Stimulated activated naive B cell treated with anti-CD40 and anti-IgM and Interleukin-4, amounts not matched to agents 10 μg/mL and 1 μg/mL and 100 μg/mL, for 72 hours (primary cell): Measurements from ENCODE around the gene FRAS1.

Source experiments
- ATAC-seq, 2 donors: fragments of 150-1000 bp; cut with Tn5 transposase; replicated peaks; 2 replicates each; pipeline ENCODE4 v1.10.0; 2021; ENCODE audit warnings: moderate library complexity in 1 of 2
- DNase-seq: peaks from one replicate; pipeline ENCODE4 v3.0.0; 2021
- H3K27ac Mint-ChIP-seq: one replicate; pipeline ENCODE4 v1.8.0; 2022; ENCODE audit warnings: mild to moderate bottlenecking, mixed read lengths
- H3K27me3 Mint-ChIP-seq, 2 donors: one replicate each; pipeline ENCODE4 v1.8.0; 2022; ENCODE audit warnings: mixed read lengths in 2 of 2
- H3K36me3 Mint-ChIP-seq, 2 donors: one replicate each; pipeline ENCODE4 v1.8.0; 2022; ENCODE audit warnings: mixed read lengths in 2 of 2, mild to moderate bottlenecking in 1 of 2
- H3K4me1 Mint-ChIP-seq, 2 donors: one replicate each; pipeline ENCODE4 v1.8.0; 2022; ENCODE audit warnings: mixed read lengths in 2 of 2, mild to moderate bottlenecking in 1 of 2
- H3K4me3 Mint-ChIP-seq, 2 donors: one replicate each; pipeline ENCODE4 v1.8.0; 2022; ENCODE audit warnings: mild to moderate bottlenecking in 2 of 2, mixed read lengths in 2 of 2, moderate library complexity in 1 of 2
- H3K9me3 Mint-ChIP-seq, 2 donors: one replicate each; pipeline ENCODE4 v1.8.0; 2022; ENCODE audit warnings: mixed read lengths in 2 of 2, mild to moderate bottlenecking in 1 of 2

Gene FRAS1

GRCh38 chr4:78513411-78513975 is 456.4 kb downstream of the FRAS1 start:
- Mint-ChIP-seq H3K9me3 (peaks cover 11 to 12% of the 10 kb centered on the region in 2 donors), H3K27ac (no peak overlapping the region), H3K36me3 (peaks cover 0 to 9% of the 10 kb centered on the region in 2 donors), H3K4me3 (no peak overlapping the region), H3K4me1 (peaks cover 0 to 3% of the 10 kb centered on the region in 2 donors), H3K27me3 (no peaks in the 10 kb centered on the region)
- ATAC-seq (no peak), DNase-seq (no peak)

GRCh38 chr4:78517050-78517652 is 460.0 kb downstream of the FRAS1 start:
- ATAC-seq = no peak
- Mint-ChIP-seq H3K4me3 (no peak overlapping the region), H3K4me1 (peaks cover 0 to 3% of the 10 kb centered on the region in 2 donors), H3K27ac (no peak overlapping the region), H3K27me3 (peaks cover 0 to 6% of the 10 kb centered on the region in 2 donors), H3K9me3 (peaks cover 11 to 12% of the 10 kb centered on the region in 2 donors), H3K36me3 (peaks cover 0 to 9% of the 10 kb centered on the region in 2 donors)
- no peak for DNase-seq

GRCh38 chr4:78518561-78518960 is 461.4 kb downstream of the FRAS1 start:
- ATAC-seq (no peak), DNase-seq (no peak)
- Mint-ChIP-seq H3K4me3 (no peak overlapping the region), H3K4me1 (peaks cover 0 to 3% of the 10 kb centered on the region in 2 donors), H3K9me3 (peaks cover 11 to 12% of the 10 kb centered on the region in 2 donors), H3K36me3 (peaks cover 0 to 9% of the 10 kb centered on the region in 2 donors), H3K27ac (no peak overlapping the region), H3K27me3 (peaks cover 0 to 6% of the 10 kb centered on the region in 2 donors)

GRCh38 chr4:78519962-78520361 is 462.8 kb downstream of the FRAS1 start:
- DNase-seq = no peak
- H3K9me3 Mint-ChIP-seq = peaks cover 11 to 12% of the 10 kb centered on the region in 2 donors
- no peak overlapping the region for H3K27ac Mint-ChIP-seq
- peaks cover 0 to 9% of the 10 kb centered on the region in 2 donors for H3K36me3 Mint-ChIP-seq
- peaks cover 0 to 3% of the 10 kb centered on the region in 2 donors for H3K4me1 Mint-ChIP-seq
- ATAC-seq = no peak
- H3K27me3 Mint-ChIP-seq = peaks cover 6% of the 10 kb centered on the region in 2 donors
- H3K4me3 Mint-ChIP-seq = no peak overlapping the region

GRCh38 chr4:78520808-78521226 is 463.7 kb downstream of the FRAS1 start:
- H3K4me1 Mint-ChIP-seq = peaks cover 0 to 3% of the 10 kb centered on the region in 2 donors
- H3K4me3 Mint-ChIP-seq = no peak overlapping the region
- no peak for ATAC-seq
- no peak for DNase-seq
- peaks cover 6% of the 10 kb centered on the region in 2 donors for H3K9me3 Mint-ChIP-seq
- no peak overlapping the region for H3K27ac Mint-ChIP-seq
- H3K27me3 Mint-ChIP-seq = peaks cover 6% of the 10 kb centered on the region in 2 donors
- H3K36me3 Mint-ChIP-seq = peaks cover 0 to 5% of the 10 kb centered on the region in 2 donors

GRCh38 chr4:78524009-78524408 is 466.9 kb downstream of the FRAS1 start:
- H3K27me3 Mint-ChIP-seq = peaks cover 6% of the 10 kb centered on the region in 2 donors
- no peak overlapping the region for H3K4me3 Mint-ChIP-seq
- no peak overlapping the region for H3K27ac Mint-ChIP-seq
- H3K4me1 Mint-ChIP-seq = no peaks in the 10 kb centered on the region
- H3K9me3 Mint-ChIP-seq = no peaks in the 10 kb centered on the region
- no peak for DNase-seq
- H3K36me3 Mint-ChIP-seq = no peaks in the 10 kb centered on the region
- ATAC-seq = no peak

- ATAC-seq (no peak), DNase-seq (no peak)
- Mint-ChIP-seq H3K27me3 (peaks cover 0 to 6% of the 10 kb centered on the region in 2 donors), H3K4me1 (no peaks in the 10 kb centered on the region), H3K36me3 (no peaks in the 10 kb centered on the region), H3K27ac (no peak overlapping the region), H3K9me3 (no peaks in the 10 kb centered on the region), H3K4me3 (no peak overlapping the region)
Observed at GRCh38 chr4:78525559-78525958, 468.4 kb downstream of the FRAS1 start.

- no peak overlapping the region for H3K27ac Mint-ChIP-seq
- ATAC-seq (no peak), DNase-seq (no peak)
- H3K9me3 Mint-ChIP-seq = no peaks in the 10 kb centered on the region
- no peaks in the 10 kb centered on the region for H3K4me1 Mint-ChIP-seq
- H3K36me3 Mint-ChIP-seq = no peaks in the 10 kb centered on the region
- peaks cover 0 to 6% of the 10 kb centered on the region in 2 donors for H3K27me3 Mint-ChIP-seq
- no peak overlapping the region for H3K4me3 Mint-ChIP-seq
Observed at GRCh38 chr4:78527103-78527502, 470.0 kb downstream of the FRAS1 start.

- no peak for ATAC-seq
- no peak overlapping the region for H3K4me3 Mint-ChIP-seq
- no peaks in the 10 kb centered on the region for H3K9me3 Mint-ChIP-seq
- H3K27me3 Mint-ChIP-seq = peaks cover 0 to 6% of the 10 kb centered on the region in 2 donors
- H3K27ac Mint-ChIP-seq = no peak overlapping the region
- no peak for DNase-seq
- no peaks in the 10 kb centered on the region for H3K4me1 Mint-ChIP-seq
- H3K36me3 Mint-ChIP-seq = no peaks in the 10 kb centered on the region
Observed at GRCh38 chr4:78527555-78527954, 470.4 kb downstream of the FRAS1 start.

- no peak for ATAC-seq
- Mint-ChIP-seq H3K4me1 (no peaks in the 10 kb centered on the region), H3K36me3 (no peaks in the 10 kb centered on the region), H3K4me3 (no peak overlapping the region), H3K27me3 (peaks cover 0 to 6% of the 10 kb centered on the region in 2 donors), H3K27ac (no peak overlapping the region), H3K9me3 (no peaks in the 10 kb centered on the region)
- no peak for DNase-seq
Observed at GRCh38 chr4:78528327-78528726, 471.2 kb downstream of the FRAS1 start.

- Mint-ChIP-seq H3K9me3 (no peaks in the 10 kb centered on the region), H3K4me3 (no peak overlapping the region), H3K36me3 (no peaks in the 10 kb centered on the region), H3K27ac (no peak overlapping the region), H3K27me3 (no peaks in the 10 kb centered on the region), H3K4me1 (no peaks in the 10 kb centered on the region)
- DNase-seq (no peak), ATAC-seq (no peak)
Observed at GRCh38 chr4:78529569-78530209, 472.6 kb downstream of the FRAS1 start.

- H3K27ac Mint-ChIP-seq = no peak overlapping the region
- H3K27me3 Mint-ChIP-seq = no peaks in the 10 kb centered on the region
- H3K4me1 Mint-ChIP-seq = no peaks in the 10 kb centered on the region
- DNase-seq (no peak), ATAC-seq (no peak)
- no peaks in the 10 kb centered on the region for H3K36me3 Mint-ChIP-seq
- no peak overlapping the region for H3K4me3 Mint-ChIP-seq
- H3K9me3 Mint-ChIP-seq = no peaks in the 10 kb centered on the region
Observed at GRCh38 chr4:78532046-78532445, 474.9 kb downstream of the FRAS1 start.

- ATAC-seq = no peak
- no peaks in the 10 kb centered on the region for H3K27me3 Mint-ChIP-seq
- no peak overlapping the region for H3K4me3 Mint-ChIP-seq
- no peak overlapping the region for H3K27ac Mint-ChIP-seq
- no peaks in the 10 kb centered on the region for H3K4me1 Mint-ChIP-seq
- H3K36me3 Mint-ChIP-seq = no peaks in the 10 kb centered on the region
- H3K9me3 Mint-ChIP-seq = no peaks in the 10 kb centered on the region
- no peak for DNase-seq
Observed at GRCh38 chr4:78533854-78534253, 476.7 kb downstream of the FRAS1 start.

GRCh38 chr4:78534286-78534955 is 477.3 kb downstream of the FRAS1 start:
- ATAC-seq (no peak), DNase-seq (no peak)
- Mint-ChIP-seq H3K27me3 (no peaks in the 10 kb centered on the region), H3K4me1 (no peaks in the 10 kb centered on the region), H3K27ac (no peak overlapping the region), H3K4me3 (no peak overlapping the region), H3K9me3 (no peaks in the 10 kb centered on the region), H3K36me3 (no peaks in the 10 kb centered on the region)
